ENCODE measurements around the gene PRKAG3. TPM values are rescaled to one million over a fixed set of nuclear protein-coding genes. Genes with fewer than 3 reads are reported as not detected.

Gene PRKAG3
- polyA plus RNA-seq (2012; rRNA removed) = not detected in 2 replicates
- not detected in 2 replicates for polyA plus RNA-seq (2012; cell fraction: cytosol; rRNA removed)
- polyA plus RNA-seq (2012; cell fraction: nucleus; rRNA removed) = not detected in 2 replicates

GRCh38 chr2:218831378-218831990 lies at the start of gene PRKAG3:
Gene PRKAG3 (minus strand): TSS chr2:218831803.
- no peak for DNase-seq
- no peak within 1 kb of the TSS for H3K4me2 ChIP-seq
- no peaks in the 10 kb centered on the region for H4K20me1 ChIP-seq (ENCODE audit: insufficient read depth)
- H3K4me3 ChIP-seq (ENCODE audit: low read depth in 2 of 2, low read length in 1 of 2) = no peak within 1 kb of the TSS
- H3K9me3 ChIP-seq = no peaks in the 10 kb centered on the region
- POLR2A ChIA-PET = no interaction called here
- CTCF ChIA-PET = interaction anchor here (1.1 to 1.4 kb wide), 2 partner anchors 16 to 120 kb away, joined by 5 read pairs; no protein-coding TSS in a partner anchor
- H3K36me3 ChIP-seq (replicated peaks in 1 of 2; ENCODE audit: control insufficient read depth in 1 of 2, insufficient read depth in 2 of 2, low read length in 1 of 2) = no peaks in the 10 kb centered on the region
- 75% methylated on average over 14 of the region's 18 CpGs for WGBS (ENCODE audit: low lambda C conversion rate)
- H3K9ac ChIP-seq = no peak within 1 kb of the TSS
- no peaks in the 10 kb centered on the region; the same call in 1 of the 2 replicates for H3K27me3 ChIP-seq (ENCODE audit: insufficient read depth)
- H3F3A ChIP-seq (replicated peaks; ENCODE audit: insufficient read depth) = no peaks in the 10 kb centered on the region
- no peak within 1 kb of the TSS for H2AFZ ChIP-seq (ENCODE audit: low read depth)
- H3K9me2 ChIP-seq = no peaks in the 10 kb centered on the region
- no peak within 1 kb of the TSS for H3K27ac ChIP-seq (ENCODE audit: low read depth in 2 of 2, low read length in 1 of 2)
- peaks cover 0 to 10% of the 10 kb centered on the region in 2 experiments; a peak in 2 of 4 replicates for H3K4me1 ChIP-seq (ENCODE audit: control insufficient read depth in 1 of 2, insufficient read depth in 2 of 2, low read depth in 1 of 2, low read length in 1 of 2)
- no peaks in the 10 kb centered on the region for H3K79me2 ChIP-seq (ENCODE audit: insufficient read depth)
- no peak for TF ChIP-seq EP300 (IDR thresholded peaks at IDR 0.05; ENCODE audit: borderline replicate concordance in 1 of 2, low read depth in 1 of 2, low read length in 1 of 2)
- no peak for TF ChIP-seq RCOR1 (IDR thresholded peaks at IDR 0.05; ENCODE audit: low read length)
- TF ChIP-seq EZH2phosphoT487 (IDR thresholded peaks at IDR 0.05; ENCODE audit: borderline replicate concordance, low read depth) = no peak
- no peak for TF ChIP-seq ZBTB33 (IDR thresholded peaks at IDR 0.05; ENCODE audit: borderline replicate concordance, low read depth)
- TF ChIP-seq NFIC (IDR thresholded peaks at IDR 0.05; ENCODE audit: borderline replicate concordance) = no peak
- TF ChIP-seq SMC3 (IDR thresholded peaks at IDR 0.05; ENCODE audit: low read depth, low read length) = no peak
- no peak for TF ChIP-seq FOXM1 (IDR thresholded peaks at IDR 0.05; ENCODE audit: low read depth)
- TF ChIP-seq JUND (IDR thresholded peaks at IDR 0.05) = no peak
- TF ChIP-seq RFX5 (IDR thresholded peaks at IDR 0.05; ENCODE audit: low read length) = no peak
- no peak for TF ChIP-seq IRF3 (IDR thresholded peaks at IDR 0.05; ENCODE audit: low read depth, low read length)
- no peak for TF ChIP-seq PBX3 (IDR thresholded peaks at IDR 0.05)
- no peak for TF ChIP-seq GATA2 (CRISPR knock-in tag; IDR thresholded peaks at IDR 0.05)
- no peak for TF ChIP-seq USF1 (IDR thresholded peaks at IDR 0.05; ENCODE audit: borderline replicate concordance, low read depth)
- TF ChIP-seq TCF12 (IDR thresholded peaks at IDR 0.05) = no peak
- no peak for TF ChIP-seq TEAD4 (IDR thresholded peaks at IDR 0.05; ENCODE audit: borderline replicate concordance, insufficient read depth)
- TF ChIP-seq FOXJ3 (CRISPR knock-in tag; IDR thresholded peaks at IDR 0.05) = no peak
- no peak for TF ChIP-seq RAD21 (IDR thresholded peaks at IDR 0.05; ENCODE audit: low read length)

All from SK-N-SH (cell line).